Tibial nerve (tissue), 4 donors: ENCODE results near the gene UMPS.

Source experiments
- EP300 ChIP-seq, 2 donors: sonication (generic); formaldehyde crosslinking; IDR thresholded peaks; one replicate each; pipeline ENCODE4 v1.6.1; 2017; ENCODE audit warnings: antibody characterized with exemption in 2 of 2, mild to moderate bottlenecking in 1 of 2
- POLR2A ChIP-seq, 2 donors: fragments of 450-650 bp; IDR thresholded peaks; one replicate each; pipeline ENCODE4 v1.6.1; 2017; ENCODE audit warnings: antibody characterized with exemption in 2 of 2, mild to moderate bottlenecking in 2 of 2, moderate library complexity in 2 of 2
- TF ChIP-seq, protein P1 (sequence below), 5 experiments: fragments of 200-600 bp in 3 of 5; fragments of 450-650 bp in 2 of 5; sonication (generic) in 3 of 5; IDR thresholded peaks; one replicate each; pipeline ENCODE4 v1.5.1; 2016 to 2019; ENCODE audit warnings: antibody characterized with exemption in 5 of 5, mild to moderate bottlenecking in 3 of 5, moderate library complexity in 2 of 5

DNA sequence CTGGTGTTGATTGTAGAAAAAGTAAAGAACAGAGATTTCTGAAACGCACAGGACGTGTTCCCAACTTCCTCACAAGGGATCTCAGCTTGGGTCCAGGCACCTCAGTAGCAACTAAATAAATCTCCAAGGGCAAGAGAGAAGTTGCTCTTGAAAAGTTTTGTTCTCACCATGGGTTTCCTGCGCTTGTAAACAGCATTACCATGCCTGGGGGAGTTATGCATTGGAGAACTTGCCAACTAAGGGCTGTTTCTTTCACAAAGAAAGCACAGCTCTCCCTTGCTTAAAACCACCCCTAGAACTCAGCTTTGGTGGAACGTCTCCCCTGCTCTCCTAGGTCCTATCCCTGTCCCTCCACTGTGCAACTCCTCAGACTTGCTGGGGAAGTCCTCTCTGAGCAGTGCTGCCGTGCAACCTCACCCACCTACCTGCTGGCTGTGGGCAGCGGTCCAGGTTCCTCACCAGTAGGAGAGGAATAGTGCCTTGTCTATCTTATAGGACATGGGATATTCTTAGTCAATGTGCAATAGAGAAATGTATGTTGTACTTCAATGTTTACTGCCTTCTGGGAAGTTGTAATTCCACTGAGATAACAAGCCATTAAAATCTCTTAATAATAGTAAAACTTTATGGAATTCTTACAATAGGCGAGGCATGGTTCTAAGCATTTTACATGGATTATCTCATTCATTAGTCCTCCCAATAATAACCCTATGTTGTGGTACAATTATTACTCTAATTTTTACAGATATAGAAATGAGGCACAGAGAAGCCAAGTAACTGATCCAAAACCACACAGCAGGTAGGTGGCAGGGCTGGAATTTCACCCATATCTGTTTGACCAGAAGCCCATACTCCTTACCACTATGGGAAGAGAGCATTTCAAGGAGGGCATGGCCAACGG, 51.5 kb downstream of the UMPS start:
- TF ChIP-seq, protein P1, sequence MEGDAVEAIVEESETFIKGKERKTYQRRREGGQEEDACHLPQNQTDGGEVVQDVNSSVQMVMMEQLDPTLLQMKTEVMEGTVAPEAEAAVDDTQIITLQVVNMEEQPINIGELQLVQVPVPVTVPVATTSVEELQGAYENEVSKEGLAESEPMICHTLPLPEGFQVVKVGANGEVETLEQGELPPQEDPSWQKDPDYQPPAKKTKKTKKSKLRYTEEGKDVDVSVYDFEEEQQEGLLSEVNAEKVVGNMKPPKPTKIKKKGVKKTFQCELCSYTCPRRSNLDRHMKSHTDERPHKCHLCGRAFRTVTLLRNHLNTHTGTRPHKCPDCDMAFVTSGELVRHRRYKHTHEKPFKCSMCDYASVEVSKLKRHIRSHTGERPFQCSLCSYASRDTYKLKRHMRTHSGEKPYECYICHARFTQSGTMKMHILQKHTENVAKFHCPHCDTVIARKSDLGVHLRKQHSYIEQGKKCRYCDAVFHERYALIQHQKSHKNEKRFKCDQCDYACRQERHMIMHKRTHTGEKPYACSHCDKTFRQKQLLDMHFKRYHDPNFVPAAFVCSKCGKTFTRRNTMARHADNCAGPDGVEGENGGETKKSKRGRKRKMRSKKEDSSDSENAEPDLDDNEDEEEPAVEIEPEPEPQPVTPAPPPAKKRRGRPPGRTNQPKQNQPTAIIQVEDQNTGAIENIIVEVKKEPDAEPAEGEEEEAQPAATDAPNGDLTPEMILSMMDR (IDR thresholded peaks at IDR 0.05) = no peak
- TF ChIP-seq POLR2A (IDR thresholded peaks at IDR 0.05) = no peak
- TF ChIP-seq EP300 (IDR thresholded peaks at IDR 0.05) = no peak
